ENCODE data around the gene LTB4R.

DNA sequence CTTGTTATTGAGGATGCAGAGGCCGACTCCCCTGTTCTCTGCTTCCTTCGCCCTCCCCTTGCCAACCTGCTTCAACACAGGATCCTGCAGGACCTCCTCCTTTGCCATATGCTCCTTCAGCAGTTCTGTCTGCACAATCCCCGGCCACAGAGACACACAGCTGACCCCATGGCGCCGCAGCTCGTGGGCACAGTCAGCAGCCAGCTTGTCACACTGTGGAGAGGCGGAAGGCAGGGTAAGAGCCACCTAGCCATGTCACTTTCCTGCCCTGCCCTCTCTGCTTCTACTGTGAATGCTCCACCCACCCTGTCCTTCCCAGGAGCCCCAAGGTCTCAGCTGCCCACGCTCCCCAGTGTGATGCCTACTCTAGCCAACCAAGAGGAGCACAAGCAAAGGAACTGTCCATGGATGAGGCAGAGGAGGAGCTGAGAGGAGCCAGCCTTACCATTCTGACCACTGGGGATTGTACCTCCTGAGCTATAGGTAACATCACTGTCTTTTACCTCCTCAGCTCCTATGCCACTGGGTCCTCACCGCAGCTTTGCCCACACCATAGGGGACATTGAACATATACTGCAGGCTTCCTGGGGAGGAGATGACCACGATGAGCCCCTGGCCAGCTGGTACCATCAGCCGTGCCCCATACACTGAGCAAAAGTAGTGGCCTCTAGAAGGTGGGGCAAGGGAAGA lies 19.0 kb upstream of the LTB4R start:
- TF ChIP-seq, protein P1, sequence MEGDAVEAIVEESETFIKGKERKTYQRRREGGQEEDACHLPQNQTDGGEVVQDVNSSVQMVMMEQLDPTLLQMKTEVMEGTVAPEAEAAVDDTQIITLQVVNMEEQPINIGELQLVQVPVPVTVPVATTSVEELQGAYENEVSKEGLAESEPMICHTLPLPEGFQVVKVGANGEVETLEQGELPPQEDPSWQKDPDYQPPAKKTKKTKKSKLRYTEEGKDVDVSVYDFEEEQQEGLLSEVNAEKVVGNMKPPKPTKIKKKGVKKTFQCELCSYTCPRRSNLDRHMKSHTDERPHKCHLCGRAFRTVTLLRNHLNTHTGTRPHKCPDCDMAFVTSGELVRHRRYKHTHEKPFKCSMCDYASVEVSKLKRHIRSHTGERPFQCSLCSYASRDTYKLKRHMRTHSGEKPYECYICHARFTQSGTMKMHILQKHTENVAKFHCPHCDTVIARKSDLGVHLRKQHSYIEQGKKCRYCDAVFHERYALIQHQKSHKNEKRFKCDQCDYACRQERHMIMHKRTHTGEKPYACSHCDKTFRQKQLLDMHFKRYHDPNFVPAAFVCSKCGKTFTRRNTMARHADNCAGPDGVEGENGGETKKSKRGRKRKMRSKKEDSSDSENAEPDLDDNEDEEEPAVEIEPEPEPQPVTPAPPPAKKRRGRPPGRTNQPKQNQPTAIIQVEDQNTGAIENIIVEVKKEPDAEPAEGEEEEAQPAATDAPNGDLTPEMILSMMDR (IDR thresholded peaks at IDR 0.05 in 8 of 11, conservative IDR thresholded peaks at IDR 0.05 in 3 of 11): no peak
- no peak for TF ChIP-seq POLR2A (IDR thresholded peaks at IDR 0.05)

Data from spleen (tissue), 7 donors.